ENCODE measurements around the gene LHX3.

LHX3 gene

DNA sequence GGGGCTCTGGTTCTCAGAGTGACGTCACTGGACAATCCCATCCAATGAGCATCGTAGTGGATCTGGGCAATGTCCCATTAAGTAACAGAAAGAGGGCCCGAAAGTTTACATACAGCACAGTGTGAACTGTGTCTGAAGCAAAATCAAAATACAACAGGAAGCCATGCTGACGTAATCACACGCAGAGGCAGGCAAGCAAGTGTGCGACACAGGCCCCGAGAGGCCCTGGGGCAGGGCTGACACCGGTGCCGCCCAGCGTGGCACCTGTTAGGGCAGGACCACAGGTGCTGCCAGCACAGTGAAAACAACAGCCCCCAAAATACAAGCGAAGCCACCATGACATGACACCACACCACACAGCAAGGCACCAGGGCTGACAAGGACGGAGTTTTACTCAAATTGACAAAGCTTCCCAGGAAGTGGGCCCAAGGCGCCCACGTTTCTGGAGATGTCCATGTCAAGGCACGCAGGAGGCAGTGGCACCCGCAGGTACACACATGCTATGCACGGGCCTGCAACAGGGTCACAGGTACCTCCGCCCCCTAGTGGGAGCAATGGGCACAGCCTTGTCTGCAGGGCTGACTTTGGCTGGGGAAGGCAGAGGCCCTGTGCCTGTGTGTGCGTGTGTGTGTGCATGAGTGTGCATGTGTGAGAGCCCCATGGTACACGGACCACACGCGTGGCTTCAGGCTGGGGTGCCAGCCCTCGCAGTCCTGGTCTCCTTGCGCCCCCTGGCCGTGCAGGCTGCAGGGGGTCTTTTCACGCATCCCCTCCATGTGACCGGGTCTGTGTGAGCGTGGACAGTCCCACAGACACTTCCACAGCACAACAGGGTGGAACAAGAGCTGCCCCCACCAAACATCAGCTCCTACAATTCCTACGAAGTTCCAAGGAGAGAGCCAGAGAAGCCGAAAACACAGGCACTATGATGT is 21.1 kb upstream of the LHX3 start:
- Histone ChIP-seq H4K12ac (ENCODE audit: low read depth, low read length) (no peak overlapping the region), H3K4me1 (ENCODE audit: control insufficient read depth in 1 of 2, insufficient read depth in 2 of 2, low read length in 2 of 2) (peaks cover 0 to 1% of the 10 kb centered on the region in 2 experiments), H3K9ac (ENCODE audit: low read length) (no peak overlapping the region)

DNA sequence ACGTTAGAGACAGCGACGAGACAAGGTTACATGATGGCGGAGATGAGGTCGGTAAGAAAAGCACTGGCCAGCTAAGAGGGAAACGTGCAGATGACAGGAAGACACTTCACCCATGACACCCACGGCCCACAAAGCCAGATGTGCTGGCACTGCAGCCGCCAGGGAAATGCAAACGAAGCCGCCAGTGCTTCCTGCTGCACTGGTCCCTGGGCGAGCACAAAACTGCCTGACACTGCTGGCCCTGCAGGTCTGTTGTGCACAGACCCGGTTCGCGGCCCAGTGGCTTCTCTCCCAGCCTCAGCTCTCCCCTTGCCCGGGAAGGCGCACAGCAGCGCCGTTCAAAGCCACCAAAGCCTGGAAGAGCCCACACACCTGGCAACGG is 20.4 kb upstream of the LHX3 start:
- Histone ChIP-seq H4K91ac (ENCODE audit: low read depth, low read length) (no peak overlapping the region), H3K9me3 (ENCODE audit: insufficient read depth, low read depth, low read length) (no peaks in the 10 kb centered on the region), H3K27me3 (ENCODE audit: insufficient read depth, low read length) (no peaks in the 10 kb centered on the region), H2AK5ac (ENCODE audit: low read length) (no peak overlapping the region), H2BK5ac (ENCODE audit: low read depth, low read length, poor library complexity) (no peak overlapping the region), H3K4me1 (ENCODE audit: control insufficient read depth in 1 of 2, insufficient read depth in 2 of 2, low read length in 2 of 2) (peaks cover 0 to 1% of the 10 kb centered on the region in 2 experiments), H3K14ac (ENCODE audit: low read length) (no peak overlapping the region), H3K9ac (ENCODE audit: low read length) (no peak overlapping the region), H3K36me3 (ENCODE audit: control insufficient read depth in 1 of 2, insufficient read depth in 2 of 2, low read length in 2 of 2) (peaks cover 0 to 5% of the 10 kb centered on the region in 2 experiments), H3K79me1 (ENCODE audit: low read length) (no peaks in the 10 kb centered on the region), H3K79me2 (ENCODE audit: control insufficient read depth, insufficient read depth, low read length, poor library complexity) (no peaks in the 10 kb centered on the region), H3K4me3 (ENCODE audit: low read depth, low read length) (no peak overlapping the region), H2AFZ (ENCODE audit: insufficient read depth, low read length, poor library complexity) (no peak overlapping the region), H3K27ac (ENCODE audit: low read depth, low read length) (no peak overlapping the region), H3K18ac (ENCODE audit: low read length) (no peak overlapping the region), H3K4ac (ENCODE audit: low read depth, low read length) (no peak overlapping the region), H3K23ac (ENCODE audit: low read length) (no peak overlapping the region), H2BK120ac (ENCODE audit: insufficient read depth, low read length, poor library complexity) (no peak overlapping the region), H3K4me2 (ENCODE audit: low read length) (no peak overlapping the region), H2BK12ac (ENCODE audit: low read length) (no peak overlapping the region), H4K12ac (ENCODE audit: low read depth, low read length) (no peak overlapping the region), H4K8ac (ENCODE audit: low read depth, low read length) (no peak overlapping the region)
- no peak for DNase-seq
- no CpG with 5 or more reads among the region's 19 CpGs for WGBS (ENCODE audit: extremely low coverage, insufficient coverage, insufficient read length)

More for the DNA sequence above, 21.1 kb upstream of the LHX3 start:
- Histone ChIP-seq H3K4me2 (ENCODE audit: low read length) (no peak overlapping the region), H3K79me2 (ENCODE audit: control insufficient read depth, insufficient read depth, low read length, poor library complexity) (no peaks in the 10 kb centered on the region), H3K23ac (ENCODE audit: low read length) (no peak overlapping the region), H2AFZ (ENCODE audit: insufficient read depth, low read length, poor library complexity) (no peak overlapping the region), H3K27me3 (ENCODE audit: insufficient read depth, low read length) (no peaks in the 10 kb centered on the region), H3K27ac (ENCODE audit: low read depth, low read length) (no peak overlapping the region), H2BK120ac (ENCODE audit: insufficient read depth, low read length, poor library complexity) (no peak overlapping the region), H3K14ac (ENCODE audit: low read length) (no peak overlapping the region), H3K18ac (ENCODE audit: low read length) (no peak overlapping the region), H3K9me3 (ENCODE audit: insufficient read depth, low read depth, low read length) (no peaks in the 10 kb centered on the region), H3K4me3 (ENCODE audit: low read depth, low read length) (no peak overlapping the region), H3K36me3 (ENCODE audit: control insufficient read depth in 1 of 2, insufficient read depth in 2 of 2, low read length in 2 of 2) (peaks cover 0 to 5% of the 10 kb centered on the region in 2 experiments), H2BK12ac (ENCODE audit: low read length) (no peak overlapping the region), H4K8ac (ENCODE audit: low read depth, low read length) (no peak overlapping the region), H2BK5ac (ENCODE audit: low read depth, low read length, poor library complexity) (no peak overlapping the region), H3K79me1 (ENCODE audit: low read length) (no peaks in the 10 kb centered on the region), H3K4ac (ENCODE audit: low read depth, low read length) (no peak overlapping the region), H2AK5ac (ENCODE audit: low read length) (no peak overlapping the region), H4K91ac (ENCODE audit: low read depth, low read length) (no peak overlapping the region)
- DNase-seq = peak; percentile 74 to 88
- WGBS (ENCODE audit: extremely low coverage, insufficient coverage, insufficient read length) = no CpG with 5 or more reads among the region's 30 CpGs

- Histone ChIP-seq H4K8ac (ENCODE audit: low read depth, low read length) (no peak overlapping the region), H3K18ac (ENCODE audit: low read length) (no peak overlapping the region), H3K4ac (ENCODE audit: low read depth, low read length) (no peak overlapping the region), H3K9me3 (ENCODE audit: insufficient read depth, low read depth, low read length) (no peaks in the 10 kb centered on the region), H2BK120ac (ENCODE audit: insufficient read depth, low read length, poor library complexity) (no peak overlapping the region), H3K79me2 (ENCODE audit: control insufficient read depth, insufficient read depth, low read length, poor library complexity) (no peaks in the 10 kb centered on the region), H3K23ac (ENCODE audit: low read length) (no peak overlapping the region), H4K91ac (ENCODE audit: low read depth, low read length) (no peak overlapping the region), H2AFZ (ENCODE audit: insufficient read depth, low read length, poor library complexity) (no peak overlapping the region), H3K27me3 (ENCODE audit: insufficient read depth, low read length) (no peaks in the 10 kb centered on the region), H2BK12ac (ENCODE audit: low read length) (no peak overlapping the region), H3K4me2 (ENCODE audit: low read length) (no peak overlapping the region), H3K79me1 (ENCODE audit: low read length) (no peaks in the 10 kb centered on the region), H3K36me3 (ENCODE audit: control insufficient read depth in 1 of 2, insufficient read depth in 2 of 2, low read length in 2 of 2) (peaks cover 0 to 5% of the 10 kb centered on the region in 2 experiments), H2AK5ac (ENCODE audit: low read length) (no peak overlapping the region), H3K4me3 (ENCODE audit: low read depth, low read length) (no peak overlapping the region), H3K4me1 (ENCODE audit: control insufficient read depth in 1 of 2, insufficient read depth in 2 of 2, low read length in 2 of 2) (no peaks in the 10 kb centered on the region), H3K9ac (ENCODE audit: low read length) (no peak overlapping the region), H3K14ac (ENCODE audit: low read length) (no peak overlapping the region), H4K12ac (ENCODE audit: low read depth, low read length) (no peak overlapping the region), H2BK5ac (ENCODE audit: low read depth, low read length, poor library complexity) (no peak overlapping the region), H3K27ac (ENCODE audit: low read depth, low read length) (no peak overlapping the region)
- no peak for DNase-seq
- WGBS (ENCODE audit: extremely low coverage, insufficient coverage, insufficient read length) = no CpG with 5 or more reads among the region's 30 CpGs
Measured at GRCh38 chr9:136223871-136224640, 19.1 kb upstream of the LHX3 start.

DNA sequence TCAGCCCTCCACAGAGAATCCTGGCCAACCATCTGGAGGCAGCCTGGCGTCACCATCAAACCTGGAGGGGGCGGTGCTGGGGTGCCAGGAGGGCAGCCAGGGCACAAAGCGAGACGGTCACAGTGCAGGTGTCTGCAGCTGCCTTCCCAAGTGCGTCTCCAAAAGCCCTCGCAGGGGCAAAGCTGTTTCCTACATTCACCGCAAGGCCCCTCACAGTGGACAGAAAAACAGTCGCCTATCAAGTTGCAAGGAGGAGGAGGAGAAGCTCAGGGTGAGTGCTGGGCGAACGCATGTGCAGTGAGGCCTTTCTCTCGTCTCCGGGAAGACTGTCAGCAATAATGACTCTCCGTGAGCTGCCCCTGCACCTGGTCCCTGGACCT is 18.0 kb upstream of the LHX3 start:
- no peaks in the 10 kb centered on the region for H3K79me2 ChIP-seq (ENCODE audit: control insufficient read depth, insufficient read depth, low read length, poor library complexity)
- H3K79me1 ChIP-seq (ENCODE audit: low read length) = no peaks in the 10 kb centered on the region
- H3K27me3 ChIP-seq (ENCODE audit: insufficient read depth, low read length) = no peaks in the 10 kb centered on the region
- H2AK5ac ChIP-seq (ENCODE audit: low read length) = no peak overlapping the region
- H3K18ac ChIP-seq (ENCODE audit: low read length) = no peak overlapping the region
- H3K23ac ChIP-seq (ENCODE audit: low read length) = no peak overlapping the region
- no CpG with 5 or more reads among the region's 13 CpGs for WGBS (ENCODE audit: extremely low coverage, insufficient coverage, insufficient read length)
- H2AFZ ChIP-seq (ENCODE audit: insufficient read depth, low read length, poor library complexity) = no peak overlapping the region
- H4K91ac ChIP-seq (ENCODE audit: low read depth, low read length) = no peak overlapping the region
- H3K14ac ChIP-seq (ENCODE audit: low read length) = no peak overlapping the region
- no peak overlapping the region for H4K8ac ChIP-seq (ENCODE audit: low read depth, low read length)
- H3K4me3 ChIP-seq (ENCODE audit: low read depth, low read length) = no peak overlapping the region
- no peak overlapping the region for H4K12ac ChIP-seq (ENCODE audit: low read depth, low read length)
- H3K9ac ChIP-seq (ENCODE audit: low read length) = no peak overlapping the region
- no peak overlapping the region for H3K4ac ChIP-seq (ENCODE audit: low read depth, low read length)
- DNase-seq = no peak
- no peak overlapping the region for H3K27ac ChIP-seq (ENCODE audit: low read depth, low read length)
- H3K4me2 ChIP-seq (ENCODE audit: low read length) = no peak overlapping the region
- no peak overlapping the region for H2BK5ac ChIP-seq (ENCODE audit: low read depth, low read length, poor library complexity)
- H3K36me3 ChIP-seq (ENCODE audit: control insufficient read depth in 1 of 2, insufficient read depth in 2 of 2, low read length in 2 of 2) = peaks cover 0 to 9% of the 10 kb centered on the region in 2 experiments
- H2BK120ac ChIP-seq (ENCODE audit: insufficient read depth, low read length, poor library complexity) = no peak overlapping the region
- no peaks in the 10 kb centered on the region for H3K4me1 ChIP-seq (ENCODE audit: control insufficient read depth in 1 of 2, insufficient read depth in 2 of 2, low read length in 2 of 2)
- no peak overlapping the region for H2BK12ac ChIP-seq (ENCODE audit: low read length)
- H3K9me3 ChIP-seq (ENCODE audit: insufficient read depth, low read depth, low read length) = no peaks in the 10 kb centered on the region
